Loucy (cell line): ENCODE results near the gene SLC26A6.

Experiments
- H2AFZ ChIP-seq: fragments of 200-600 bp; sonication (generic); 2 replicates; pipeline ENCODE4 v1.6.0; 2016; ENCODE audit warnings: antibody characterized with exemption, mild to moderate bottlenecking, low read length, moderate library complexity
- H3F3A ChIP-seq: fragments of 200-600 bp; 2 replicates; pipeline ENCODE4 v1.6.0; 2016; ENCODE audit warnings: antibody characterized with exemption, low read depth, mild to moderate bottlenecking
- H3K27me3 ChIP-seq: fragments of 200-600 bp; sonication (generic); 2 replicates; pipeline ENCODE4 v1.6.1; 2014; ENCODE audit warnings: low read length, mild to moderate bottlenecking; ENCODE audit not compliant: insufficient read depth, poor library complexity, severe bottlenecking
- H3K36me3 ChIP-seq: fragments of 200-600 bp; sonication (generic); 2 replicates; pipeline ENCODE4 v1.6.1; 2016; ENCODE audit warnings: low read length; ENCODE audit not compliant: insufficient read depth
- H3K4me1 ChIP-seq: fragments of 200-600 bp; sonication (generic); 2 replicates; pipeline ENCODE4 v1.5.1; 2014; ENCODE audit warnings: low read length, mild to moderate bottlenecking; ENCODE audit not compliant: insufficient read depth, poor library complexity, severe bottlenecking
- H3K4me2 ChIP-seq: fragments of 200-600 bp; sonication (generic); 2 replicates; pipeline ENCODE4 v1.6.0; 2014; ENCODE audit warnings: antibody characterized with exemption, low read length, low read depth, mild to moderate bottlenecking; ENCODE audit not compliant: poor library complexity, severe bottlenecking
- H3K4me3 ChIP-seq: fragments of 200-600 bp; sonication (generic); 2 replicates; pipeline ENCODE4 v1.5.1; 2014; ENCODE audit warnings: low read length, mild to moderate bottlenecking, mixed read lengths; ENCODE audit not compliant: poor library complexity, severe bottlenecking
- H3K79me2 ChIP-seq: fragments of 200-600 bp; sonication (generic); 2 replicates; pipeline ENCODE4 v1.6.1; 2014; ENCODE audit warnings: low read length; ENCODE audit not compliant: insufficient read depth
- H3K9ac ChIP-seq: fragments of 200-600 bp; sonication (generic); 2 replicates; pipeline ENCODE4 v1.6.0; 2014; ENCODE audit warnings: mild to moderate bottlenecking, low read depth, low read length, moderate library complexity; ENCODE audit not compliant: poor library complexity, severe bottlenecking
- H3K9me2 ChIP-seq: fragments of 200-600 bp; sonication (generic); replicated peaks from 2 replicates; pipeline ENCODE4 v1.6.1; 2016; ENCODE audit warnings: low read depth, low read length, mixed read lengths
- H3K9me3 ChIP-seq: fragments of 200-600 bp; sonication (generic); 2 replicates; pipeline ENCODE4 v1.6.1; 2014; ENCODE audit warnings: mild to moderate bottlenecking, antibody characterized with exemption, low read length, low read depth; ENCODE audit not compliant: insufficient read depth
- H4K20me1 ChIP-seq: fragments of 200-600 bp; sonication (generic); 2 replicates; pipeline ENCODE4 v1.6.0; 2014; ENCODE audit warnings: antibody characterized with exemption, low read length, mild to moderate bottlenecking; ENCODE audit not compliant: insufficient read depth, poor library complexity, severe bottlenecking
- EZH2phosphoT487 ChIP-seq: fragments of 200-600 bp; IDR thresholded peaks from 2 replicates; pipeline ENCODE4 v1.6.1; 2018; ENCODE audit warnings: antibody characterized with exemption, mild to moderate bottlenecking, moderate library complexity, borderline replicate concordance
- TF ChIP-seq, protein P1 (sequence below): fragments of 200-600 bp; sonication (generic); conservative IDR thresholded peaks from 2 replicates; pipeline ENCODE4 v1.5.1; 2014; ENCODE audit warnings: mild to moderate bottlenecking, antibody characterized with exemption, low read length

The SLC26A6 gene

DNA sequence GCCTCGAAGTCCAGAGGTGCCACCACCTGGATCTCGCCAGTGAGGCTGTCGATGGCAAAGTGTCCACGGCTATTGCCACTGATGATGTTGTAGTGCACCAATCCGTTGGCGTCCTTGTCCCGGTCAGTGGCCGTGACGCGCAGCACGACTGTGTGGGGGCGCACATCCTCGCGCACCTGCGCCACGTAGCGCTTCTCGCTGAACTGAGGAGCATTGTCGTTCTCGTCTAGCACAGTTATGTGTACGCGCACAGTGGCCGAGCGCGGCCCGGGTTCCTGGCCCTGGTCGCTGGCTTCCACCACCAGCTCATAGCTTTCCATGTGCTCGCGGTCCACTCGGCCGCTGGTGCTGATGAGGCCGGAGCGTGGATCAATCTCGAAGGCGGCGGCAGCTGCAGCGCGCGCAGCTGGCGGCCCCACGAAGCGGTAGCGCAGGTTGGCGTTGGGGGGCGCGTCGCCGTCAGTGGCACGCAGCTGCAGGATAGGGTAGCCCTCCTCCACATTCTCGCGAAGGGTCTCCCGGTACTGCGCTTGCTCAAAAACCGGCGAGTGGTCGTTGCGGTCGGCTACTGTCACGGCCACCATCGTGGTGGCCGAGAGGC is 25.6 kb upstream of the SLC26A6 start:
- Histone ChIP-seq H3K4me2 (peak overlapping the region; percentile 72), H3K9me2 (no peaks in the 10 kb centered on the region)

DNA sequence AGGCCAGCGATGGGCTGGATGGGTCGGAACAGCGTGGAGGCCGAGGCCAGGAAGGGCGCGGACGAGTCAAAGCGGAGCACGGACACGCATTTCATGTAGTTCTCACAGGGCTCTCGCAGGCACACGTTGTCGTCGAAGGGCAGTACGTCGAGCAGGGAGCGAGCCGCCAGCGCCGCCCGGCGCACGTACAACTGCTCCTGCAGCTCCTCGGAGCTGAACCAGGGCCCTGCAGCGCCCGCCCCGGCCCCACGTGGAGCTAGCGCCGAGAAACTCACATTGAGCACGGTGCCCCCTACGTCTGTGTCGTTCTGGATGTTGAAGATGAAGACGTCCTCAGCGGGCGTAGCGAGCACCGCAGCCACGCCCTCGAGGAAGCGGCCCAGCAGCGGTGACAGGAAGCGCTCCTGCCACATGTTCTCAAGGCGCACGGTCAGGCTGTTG is 21.6 kb upstream of the SLC26A6 start:
- Histone ChIP-seq H3K36me3 (no peaks in the 10 kb centered on the region), H3K4me3 (peak overlapping the region; percentile 71), H3K79me2 (no peaks in the 10 kb centered on the region), H2AFZ (no peak overlapping the region), H3F3A (no peaks in the 10 kb centered on the region), H3K9ac (peak overlapping the region; percentile 54), H3K4me2 (peak overlapping the region; percentile 57), H4K20me1 (no peaks in the 10 kb centered on the region), H3K9me2 (no peaks in the 10 kb centered on the region), H3K27me3 (no peaks in the 10 kb centered on the region), H3K9me3 (no peaks in the 10 kb centered on the region), H3K4me1 (no peaks in the 10 kb centered on the region)
- no peak for TF ChIP-seq EZH2phosphoT487

More for the DNA sequence above, 25.6 kb upstream of the SLC26A6 start:
- no peaks in the 10 kb centered on the region for H3K79me2 ChIP-seq
- no peak overlapping the region for H2AFZ ChIP-seq
- H3K9ac ChIP-seq, result no peak overlapping the region
- H3K27me3 ChIP-seq, result no peaks in the 10 kb centered on the region
- no peaks in the 10 kb centered on the region for H3K4me1 ChIP-seq
- H3K9me3 ChIP-seq, result no peaks in the 10 kb centered on the region
- peak overlapping the region; percentile 63 for H3K4me3 ChIP-seq
- TF ChIP-seq, protein P1, sequence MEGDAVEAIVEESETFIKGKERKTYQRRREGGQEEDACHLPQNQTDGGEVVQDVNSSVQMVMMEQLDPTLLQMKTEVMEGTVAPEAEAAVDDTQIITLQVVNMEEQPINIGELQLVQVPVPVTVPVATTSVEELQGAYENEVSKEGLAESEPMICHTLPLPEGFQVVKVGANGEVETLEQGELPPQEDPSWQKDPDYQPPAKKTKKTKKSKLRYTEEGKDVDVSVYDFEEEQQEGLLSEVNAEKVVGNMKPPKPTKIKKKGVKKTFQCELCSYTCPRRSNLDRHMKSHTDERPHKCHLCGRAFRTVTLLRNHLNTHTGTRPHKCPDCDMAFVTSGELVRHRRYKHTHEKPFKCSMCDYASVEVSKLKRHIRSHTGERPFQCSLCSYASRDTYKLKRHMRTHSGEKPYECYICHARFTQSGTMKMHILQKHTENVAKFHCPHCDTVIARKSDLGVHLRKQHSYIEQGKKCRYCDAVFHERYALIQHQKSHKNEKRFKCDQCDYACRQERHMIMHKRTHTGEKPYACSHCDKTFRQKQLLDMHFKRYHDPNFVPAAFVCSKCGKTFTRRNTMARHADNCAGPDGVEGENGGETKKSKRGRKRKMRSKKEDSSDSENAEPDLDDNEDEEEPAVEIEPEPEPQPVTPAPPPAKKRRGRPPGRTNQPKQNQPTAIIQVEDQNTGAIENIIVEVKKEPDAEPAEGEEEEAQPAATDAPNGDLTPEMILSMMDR, result no peak
- no peak for TF ChIP-seq EZH2phosphoT487
- H4K20me1 ChIP-seq, result no peaks in the 10 kb centered on the region
- H3F3A ChIP-seq, result no peaks in the 10 kb centered on the region
- no peaks in the 10 kb centered on the region for H3K36me3 ChIP-seq

DNA sequence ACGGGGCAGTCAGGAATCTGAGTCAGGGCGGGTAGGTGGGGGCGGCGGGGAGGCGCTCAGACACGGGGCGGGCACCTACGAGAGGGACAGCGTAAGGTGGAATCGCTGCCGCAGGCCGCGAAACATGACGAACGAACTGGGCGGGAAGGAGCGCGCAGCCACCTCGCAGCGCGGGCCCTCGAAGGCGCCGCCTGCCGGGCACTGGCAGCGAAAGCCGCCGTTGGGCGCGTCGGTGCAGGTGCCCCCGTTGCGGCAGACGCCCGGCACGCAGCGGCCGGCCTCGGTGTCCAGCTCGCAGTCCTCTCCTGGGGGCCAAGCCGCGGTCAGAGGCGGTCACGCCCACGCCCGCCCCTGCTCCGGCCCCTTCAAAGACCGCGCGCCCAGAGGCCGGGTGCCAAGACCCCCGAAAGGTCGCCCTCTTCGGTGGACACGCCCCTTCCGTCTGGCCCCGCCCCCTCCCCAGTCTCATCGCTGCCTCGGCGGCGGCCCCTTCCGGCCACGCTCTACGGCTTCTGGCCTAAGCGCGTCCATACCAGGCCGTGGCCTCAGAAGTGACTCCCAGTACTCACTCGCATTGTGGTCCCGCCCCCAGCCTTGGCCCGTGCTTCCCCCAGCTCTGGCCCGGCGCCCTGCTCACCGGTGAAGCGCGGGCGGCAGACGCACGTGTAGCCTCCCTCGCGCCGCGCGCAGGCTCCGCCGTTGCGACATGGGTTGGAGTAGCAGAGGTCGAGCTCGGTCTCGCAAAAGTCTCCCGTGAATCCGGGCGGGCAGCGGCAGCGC is 21.0 kb upstream of the SLC26A6 start:
- Histone ChIP-seq H3K79me2 (no peaks in the 10 kb centered on the region), H3K27me3 (no peaks in the 10 kb centered on the region), H3F3A (no peaks in the 10 kb centered on the region), H3K4me1 (no peaks in the 10 kb centered on the region), H3K4me2 (peak overlapping the region; percentile 57), H3K36me3 (no peaks in the 10 kb centered on the region), H3K4me3 (peak overlapping the region; percentile 71), H4K20me1 (no peaks in the 10 kb centered on the region), H3K9me3 (no peaks in the 10 kb centered on the region), H2AFZ (peak overlapping the region; percentile 75; the same call in 1 of the 2 replicates), H3K9me2 (no peaks in the 10 kb centered on the region), H3K9ac (peak overlapping the region; percentile 54)
- no peak for TF ChIP-seq EZH2phosphoT487
- TF ChIP-seq, protein P1, result peak; percentile 48
